22Rv1 (cell line): ENCODE data around the gene MPP3.
A peak's percentile ranks its signal among the peaks of the same experiment; 100 is the strongest.

Experiments
- H3K27ac ChIP-seq: fragments of 450-650 bp; 2 replicates; pipeline ENCODE4 v1.5.1; 2017
- ZFX ChIP-seq: fragments of 450-650 bp; IDR thresholded peaks from 2 replicates; pipeline ENCODE4 v1.6.1; 2017; ENCODE audit warnings: antibody characterized with exemption, borderline replicate concordance
- TF ChIP-seq, protein P1 (sequence below): fragments of 450-650 bp; IDR thresholded peaks from 2 replicates; pipeline ENCODE4 v1.5.1; 2017; ENCODE audit warnings: mild to moderate bottlenecking

Gene MPP3

DNA sequence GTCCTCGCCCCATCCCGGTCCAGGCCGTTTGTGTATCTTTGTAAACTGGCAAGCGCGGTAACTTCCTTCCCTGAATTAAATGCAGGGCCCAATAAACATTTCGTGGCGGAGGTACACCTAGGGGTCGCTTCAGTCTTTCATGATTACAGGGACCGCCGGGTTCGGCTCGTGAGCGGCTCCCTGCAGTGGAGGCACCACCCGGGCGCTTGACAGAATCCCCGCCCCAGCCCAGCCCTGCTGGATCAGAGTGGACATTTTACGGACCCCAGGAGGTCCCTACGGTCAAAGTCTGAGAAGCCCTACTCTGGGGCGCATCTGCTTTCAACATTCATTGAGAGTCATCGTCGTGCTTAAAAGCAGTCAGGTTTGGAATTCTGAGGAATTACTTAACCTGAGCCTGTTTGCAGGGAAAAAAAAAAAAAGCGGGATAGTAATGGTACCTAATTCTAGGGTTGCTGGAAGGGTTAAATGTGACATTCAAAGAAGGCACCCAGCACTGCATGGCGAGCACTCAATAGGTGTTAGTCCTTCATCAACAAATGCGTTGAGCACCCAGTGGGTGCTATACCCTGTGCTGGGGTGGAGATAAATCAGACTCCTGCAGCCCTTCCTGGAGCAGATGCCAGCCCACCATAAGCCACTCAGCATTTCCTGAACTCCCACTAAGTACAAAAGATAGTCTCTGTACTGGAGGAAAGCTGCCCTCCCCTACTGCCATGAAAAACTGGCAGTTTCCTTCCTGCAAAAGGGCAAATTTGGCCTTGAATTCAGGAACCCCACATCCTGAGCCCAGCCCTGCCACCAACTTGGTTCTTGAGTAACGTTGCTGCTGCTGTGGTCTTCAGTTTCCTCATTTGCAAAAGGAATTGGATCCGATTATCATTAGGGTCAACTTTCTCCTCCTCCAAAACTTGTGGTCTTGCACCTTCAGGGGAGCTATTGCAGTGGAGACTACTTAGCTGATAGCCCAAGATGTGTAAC lies 53.5 kb downstream of the MPP3 start:
- H3K27ac ChIP-seq, result peak overlapping the region; percentile 91
- no peak for TF ChIP-seq ZFX
- TF ChIP-seq, protein P1, sequence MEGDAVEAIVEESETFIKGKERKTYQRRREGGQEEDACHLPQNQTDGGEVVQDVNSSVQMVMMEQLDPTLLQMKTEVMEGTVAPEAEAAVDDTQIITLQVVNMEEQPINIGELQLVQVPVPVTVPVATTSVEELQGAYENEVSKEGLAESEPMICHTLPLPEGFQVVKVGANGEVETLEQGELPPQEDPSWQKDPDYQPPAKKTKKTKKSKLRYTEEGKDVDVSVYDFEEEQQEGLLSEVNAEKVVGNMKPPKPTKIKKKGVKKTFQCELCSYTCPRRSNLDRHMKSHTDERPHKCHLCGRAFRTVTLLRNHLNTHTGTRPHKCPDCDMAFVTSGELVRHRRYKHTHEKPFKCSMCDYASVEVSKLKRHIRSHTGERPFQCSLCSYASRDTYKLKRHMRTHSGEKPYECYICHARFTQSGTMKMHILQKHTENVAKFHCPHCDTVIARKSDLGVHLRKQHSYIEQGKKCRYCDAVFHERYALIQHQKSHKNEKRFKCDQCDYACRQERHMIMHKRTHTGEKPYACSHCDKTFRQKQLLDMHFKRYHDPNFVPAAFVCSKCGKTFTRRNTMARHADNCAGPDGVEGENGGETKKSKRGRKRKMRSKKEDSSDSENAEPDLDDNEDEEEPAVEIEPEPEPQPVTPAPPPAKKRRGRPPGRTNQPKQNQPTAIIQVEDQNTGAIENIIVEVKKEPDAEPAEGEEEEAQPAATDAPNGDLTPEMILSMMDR, result no peak

DNA sequence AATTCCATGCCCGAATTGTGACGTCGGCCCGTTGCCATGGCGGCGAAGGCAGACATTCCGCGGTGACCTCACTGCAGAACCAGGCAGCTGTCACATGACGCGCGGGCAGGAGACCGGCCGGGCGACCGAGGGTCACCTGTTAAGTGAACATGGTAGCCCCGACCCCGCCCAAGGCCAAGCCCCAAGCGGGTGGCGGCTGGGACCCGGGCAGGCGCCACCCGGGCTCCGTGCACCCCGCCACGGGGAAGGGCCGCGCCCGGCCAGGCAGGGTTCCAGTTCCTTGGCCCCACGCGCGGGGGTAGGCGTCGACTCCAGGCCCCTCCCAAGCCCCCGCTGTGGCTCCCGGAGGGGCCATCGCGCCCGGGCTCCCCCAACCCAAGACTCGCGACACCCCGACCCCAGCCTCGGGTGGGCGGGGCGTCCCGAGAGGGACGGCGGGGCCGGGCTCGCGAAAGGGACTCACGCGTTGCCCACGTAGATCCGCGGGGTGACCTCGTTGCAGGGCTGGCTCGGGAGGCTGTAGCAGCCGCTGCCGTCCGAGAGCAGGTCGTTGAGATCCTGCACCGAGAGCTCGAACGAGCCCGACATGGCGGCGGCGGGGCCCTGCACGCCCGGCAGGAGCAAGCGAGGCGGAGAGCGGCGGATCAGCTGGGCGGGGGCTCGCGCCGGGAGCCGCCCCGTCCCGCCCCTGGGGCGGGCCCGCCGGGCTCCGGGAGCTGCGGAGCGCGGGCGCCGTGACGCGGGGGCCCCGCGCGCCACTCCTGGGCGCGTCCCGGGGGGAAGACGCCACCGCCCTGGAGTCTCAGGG lies 54.4 kb downstream of the MPP3 start, which contains the start of gene DUSP3:
Gene DUSP3, minus strand, starts transcription at position 641 of the 808 bp plus-strand sequence. Its CDS starts 53 bp downstream, at position 588.
- TF ChIP-seq ZFX, result no peak
- peak within 1 kb of the TSS; percentile 91 for H3K27ac ChIP-seq

- TF ChIP-seq, protein P1, result no peak
- no peak for TF ChIP-seq ZFX
- no peak overlapping the region for H3K27ac ChIP-seq
These were observed 58.4 kb downstream of the MPP3 start for GRCh38 chr17:43774304-43775250.

- TF ChIP-seq, protein P1, result no peak
- TF ChIP-seq ZFX, result no peak
- peak overlapping the region; percentile 68 for H3K27ac ChIP-seq
These were observed 59.9 kb downstream of the MPP3 start for GRCh38 chr17:43772877-43773648.

DNA sequence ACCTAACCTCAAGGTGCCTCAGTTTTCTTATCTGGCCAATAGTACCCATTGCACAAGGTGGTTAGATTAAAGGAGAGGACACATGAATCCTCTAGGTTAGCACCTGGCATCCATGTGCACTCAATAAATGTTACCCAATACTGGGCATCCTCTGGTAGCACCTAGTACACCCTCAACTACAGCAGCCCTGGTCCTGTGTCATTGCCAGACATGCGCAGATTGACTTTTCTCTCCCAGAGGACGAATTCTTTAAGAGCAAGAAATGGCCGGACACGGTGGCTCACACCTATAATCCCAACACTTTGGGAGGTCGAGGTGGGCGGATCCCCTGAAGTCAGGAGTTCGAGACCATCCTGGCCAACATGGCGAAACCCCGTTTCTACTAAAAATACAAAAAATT lies 61.5 kb downstream of the MPP3 start:
- peak overlapping the region; percentile 68 for H3K27ac ChIP-seq
- TF ChIP-seq ZFX, result no peak

- H3K27ac ChIP-seq, result peak overlapping the region; percentile 68; the same call in 1 of the 2 replicates
These were observed 62.0 kb downstream of the MPP3 start for GRCh38 chr17:43770957-43771356.

GRCh38 chr17:43769859-43770258 lies 63.1 kb downstream of the MPP3 start:
- H3K27ac ChIP-seq, result no peak overlapping the region
- TF ChIP-seq, protein P1, result no peak
- TF ChIP-seq ZFX, result no peak

More at GRCh38 chr17:43770957-43771356, 62.0 kb downstream of the MPP3 start:
- TF ChIP-seq, protein P1, result no peak
- TF ChIP-seq ZFX, result no peak
